Fibroblast of lung (primary cell): ENCODE results near the gene MAST1.

Experiments used
- CTCF ChIP-seq, 2 donors: IDR thresholded peaks in 1 of 2; conservative IDR thresholded peaks in 1 of 2; 1 replicate in 1 of 2; 2 replicates in 1 of 2; pipeline ENCODE4 v1.5.1; 2011 to 2012; ENCODE audit warnings: low read length in 2 of 2, control low read depth in 1 of 2, inconsistent platforms in 1 of 2, low read depth in 1 of 2, mild to moderate bottlenecking in 1 of 2
- EZH2 ChIP-seq: IDR thresholded peaks from 2 replicates; pipeline ENCODE4 v1.5.1; 2012; ENCODE audit warnings: low read length, control low read depth, mild to moderate bottlenecking; ENCODE audit errors: missing control alignments

DNA sequence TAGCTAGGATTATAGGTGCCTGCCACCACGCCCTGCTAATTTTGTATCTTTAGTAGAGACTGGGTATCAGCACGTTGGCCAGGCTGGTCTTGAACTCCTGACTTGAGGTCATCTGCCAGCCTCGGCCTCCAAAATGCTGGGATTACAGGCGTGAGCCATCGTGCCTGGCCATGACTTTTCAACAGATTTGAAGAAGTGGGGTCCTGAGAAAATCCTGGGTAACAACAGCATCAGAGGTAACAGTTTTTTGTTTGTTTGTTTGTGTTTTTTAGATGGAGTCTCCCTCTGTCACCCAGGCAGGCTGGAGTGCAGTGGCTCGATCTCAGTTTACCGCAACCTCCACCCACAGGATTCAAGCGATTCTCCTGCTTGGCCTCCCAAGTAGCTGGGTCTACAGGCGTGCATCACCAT lies 43.3 kb upstream of the MAST1 start:
- TF ChIP-seq CTCF (conservative IDR thresholded peaks at IDR 0.05 in 1 of 2, IDR thresholded peaks at IDR 0.05 in 1 of 2; ENCODE audit: low read depth in 1 of 2, low read length in 2 of 2) (no peak), EZH2 (no peak)
